ENCODE measurements around the gene PLEKHM3. TPM values are rescaled to one million over a fixed set of nuclear protein-coding genes. Genes with fewer than 3 reads are reported as not detected.

The PLEKHM3 gene
- total and polyA plus RNA-seq, 2 experiments from 2014 or later: 6.7 to 8.0 TPM

DNA sequence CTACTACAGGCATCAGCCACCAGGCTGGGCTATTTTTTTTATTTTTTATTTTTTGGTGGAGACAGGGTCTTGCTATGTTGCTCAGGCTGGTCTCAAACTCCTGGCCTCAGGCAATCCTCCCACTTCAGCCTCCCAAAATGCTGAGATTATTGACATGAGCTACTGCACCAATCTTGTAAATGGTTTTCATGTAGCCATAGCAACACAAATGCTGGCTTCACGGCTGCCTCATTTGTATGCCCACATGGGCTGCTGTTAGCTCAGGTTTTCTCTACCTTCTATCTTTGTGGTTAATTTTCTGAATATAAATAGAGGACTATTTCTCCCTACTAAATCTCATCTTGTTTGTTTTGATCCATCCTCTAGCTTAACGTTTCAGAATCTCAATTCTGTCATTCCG lies 58.2 kb downstream of the PLEKHM3 start:
- H3K4me1 ChIP-seq (ENCODE audit: low read depth): peaks cover 14% of the 10 kb centered on the region
- no peak for DNase-seq (ENCODE audit: low read depth in 1 of 2, low spot score in 1 of 2)
- no peaks in the 10 kb centered on the region for H3K27me3 ChIP-seq
- no peaks in the 10 kb centered on the region for H3K9me3 ChIP-seq (ENCODE audit: low read depth)
- TF ChIP-seq, protein P1, sequence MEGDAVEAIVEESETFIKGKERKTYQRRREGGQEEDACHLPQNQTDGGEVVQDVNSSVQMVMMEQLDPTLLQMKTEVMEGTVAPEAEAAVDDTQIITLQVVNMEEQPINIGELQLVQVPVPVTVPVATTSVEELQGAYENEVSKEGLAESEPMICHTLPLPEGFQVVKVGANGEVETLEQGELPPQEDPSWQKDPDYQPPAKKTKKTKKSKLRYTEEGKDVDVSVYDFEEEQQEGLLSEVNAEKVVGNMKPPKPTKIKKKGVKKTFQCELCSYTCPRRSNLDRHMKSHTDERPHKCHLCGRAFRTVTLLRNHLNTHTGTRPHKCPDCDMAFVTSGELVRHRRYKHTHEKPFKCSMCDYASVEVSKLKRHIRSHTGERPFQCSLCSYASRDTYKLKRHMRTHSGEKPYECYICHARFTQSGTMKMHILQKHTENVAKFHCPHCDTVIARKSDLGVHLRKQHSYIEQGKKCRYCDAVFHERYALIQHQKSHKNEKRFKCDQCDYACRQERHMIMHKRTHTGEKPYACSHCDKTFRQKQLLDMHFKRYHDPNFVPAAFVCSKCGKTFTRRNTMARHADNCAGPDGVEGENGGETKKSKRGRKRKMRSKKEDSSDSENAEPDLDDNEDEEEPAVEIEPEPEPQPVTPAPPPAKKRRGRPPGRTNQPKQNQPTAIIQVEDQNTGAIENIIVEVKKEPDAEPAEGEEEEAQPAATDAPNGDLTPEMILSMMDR (IDR thresholded peaks at IDR 0.05; ENCODE audit: low read depth, low read length): no peak
- no peaks in the 10 kb centered on the region for H3K36me3 ChIP-seq
- no peak overlapping the region for H3K27ac ChIP-seq
- H3K4me3 ChIP-seq: no peak overlapping the region

GRCh38 chr2:207960911-207961310 lies 64.4 kb downstream of the PLEKHM3 start:
- Histone ChIP-seq H3K27ac (no peak overlapping the region), H3K36me3 (no peaks in the 10 kb centered on the region), H3K27me3 (no peaks in the 10 kb centered on the region), H3K4me3 (no peak overlapping the region), H3K9me3 (ENCODE audit: low read depth) (no peaks in the 10 kb centered on the region), H3K4me1 (ENCODE audit: low read depth) (no peaks in the 10 kb centered on the region)
- DNase-seq (ENCODE audit: low read depth in 1 of 2, low spot score in 1 of 2): no peak
- TF ChIP-seq, protein P1 (IDR thresholded peaks at IDR 0.05; ENCODE audit: low read depth, low read length): no peak

- H3K9me3 ChIP-seq (ENCODE audit: low read depth): no peaks in the 10 kb centered on the region
- no peaks in the 10 kb centered on the region for H3K4me1 ChIP-seq (ENCODE audit: low read depth)
- TF ChIP-seq, protein P1 (IDR thresholded peaks at IDR 0.05; ENCODE audit: low read depth, low read length): no peak
- no peaks in the 10 kb centered on the region for H3K27me3 ChIP-seq
- no peaks in the 10 kb centered on the region for H3K36me3 ChIP-seq
- H3K4me3 ChIP-seq: no peak overlapping the region
- no peak for DNase-seq (ENCODE audit: low read depth in 1 of 2, low spot score in 1 of 2)
- H3K27ac ChIP-seq: no peak overlapping the region
These were observed 65.2 kb downstream of the PLEKHM3 start for GRCh38 chr2:207960090-207960489.

DNA sequence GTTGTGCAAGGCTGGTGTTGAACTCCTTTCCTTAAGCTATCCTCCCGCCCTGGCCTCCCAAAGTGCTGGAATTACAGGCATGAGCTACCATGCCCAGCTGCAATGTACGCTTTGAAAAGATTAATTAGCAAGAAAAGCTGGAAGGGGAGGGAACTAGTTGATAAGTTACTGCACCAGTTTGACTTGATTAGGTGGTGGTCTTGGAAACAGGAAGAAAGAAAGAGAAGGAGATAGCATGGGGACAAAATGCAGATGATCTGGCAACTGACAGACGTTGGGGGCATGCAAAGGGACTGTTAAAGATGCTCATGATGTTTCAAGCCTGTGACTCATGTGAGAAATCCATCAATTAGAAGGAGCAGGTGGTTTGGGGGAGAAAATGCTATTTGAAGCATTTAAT lies 68.6 kb downstream of the PLEKHM3 start:
- Histone ChIP-seq H3K4me1 (ENCODE audit: low read depth) (no peaks in the 10 kb centered on the region), H3K9me3 (ENCODE audit: low read depth) (no peaks in the 10 kb centered on the region), H3K27ac (no peak overlapping the region), H3K27me3 (no peaks in the 10 kb centered on the region), H3K36me3 (no peaks in the 10 kb centered on the region), H3K4me3 (no peak overlapping the region)
- TF ChIP-seq, protein P1 (IDR thresholded peaks at IDR 0.05; ENCODE audit: low read depth, low read length): no peak
- no peak for DNase-seq (ENCODE audit: low read depth in 1 of 2, low spot score in 1 of 2)

- TF ChIP-seq, protein P1 (IDR thresholded peaks at IDR 0.05; ENCODE audit: low read depth, low read length): no peak
- H3K36me3 ChIP-seq: no peaks in the 10 kb centered on the region
- no peaks in the 10 kb centered on the region for H3K4me1 ChIP-seq (ENCODE audit: low read depth)
- H3K27me3 ChIP-seq: no peaks in the 10 kb centered on the region
- H3K27ac ChIP-seq: no peak overlapping the region
- no peak for DNase-seq (ENCODE audit: low read depth in 1 of 2, low spot score in 1 of 2)
- no peak overlapping the region for H3K4me3 ChIP-seq
- no peaks in the 10 kb centered on the region for H3K9me3 ChIP-seq (ENCODE audit: low read depth)
These were observed 69.9 kb downstream of the PLEKHM3 start for GRCh38 chr2:207955456-207955855.

DNA sequence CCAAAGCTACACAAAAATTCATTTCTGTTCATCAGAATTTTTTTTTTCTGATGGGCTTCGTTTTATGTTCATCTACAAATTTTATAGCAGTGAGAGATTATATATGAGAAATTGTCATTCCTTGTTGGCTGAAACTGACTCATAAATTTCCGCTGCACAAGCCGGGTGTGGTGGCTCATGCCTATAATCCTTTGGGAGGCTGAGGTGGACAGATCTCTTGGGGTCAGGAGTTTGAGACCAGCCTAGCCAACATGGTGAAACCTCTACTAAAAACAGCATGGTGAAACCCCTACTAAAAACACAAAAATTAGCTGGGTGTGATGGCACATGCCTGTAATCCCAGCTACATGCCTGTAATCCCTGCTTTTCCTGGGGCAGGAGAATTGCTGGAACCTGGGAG lies 72.0 kb downstream of the PLEKHM3 start:
- no peaks in the 10 kb centered on the region for H3K27me3 ChIP-seq
- H3K27ac ChIP-seq: no peak overlapping the region
- H3K4me1 ChIP-seq (ENCODE audit: low read depth): no peaks in the 10 kb centered on the region
- TF ChIP-seq, protein P1 (IDR thresholded peaks at IDR 0.05; ENCODE audit: low read depth, low read length): no peak
- no peaks in the 10 kb centered on the region for H3K9me3 ChIP-seq (ENCODE audit: low read depth)
- no peak overlapping the region for H3K4me3 ChIP-seq
- no peak for DNase-seq (ENCODE audit: low read depth in 1 of 2, low spot score in 1 of 2)
- no peaks in the 10 kb centered on the region for H3K36me3 ChIP-seq
